SU-DHL-6 (cell line): Measurements from ENCODE around the gene GPR85.

Experiments
- H2AFZ ChIP-seq: fragments of 200-600 bp; sonication (generic); 2 replicates; pipeline ENCODE4 v1.6.1; 2014; ENCODE audit warnings: low read depth, mild to moderate bottlenecking, moderate library complexity, mixed read lengths, antibody characterized with exemption, low read length; ENCODE audit not compliant: severe bottlenecking
- H3F3A ChIP-seq: fragments of 200-600 bp; shearing (Covaris generic); 2 replicates; pipeline ENCODE4 v1.6.0; 2016; ENCODE audit warnings: antibody characterized with exemption, mild to moderate bottlenecking; ENCODE audit not compliant: insufficient read depth
- H3K27ac ChIP-seq: fragments of 200-600 bp; sonication (generic); 2 replicates; pipeline ENCODE4 v1.5.1; 2016; ENCODE audit warnings: low read depth, mild to moderate bottlenecking, low read length, moderate library complexity, mixed read lengths
- H3K27me3 ChIP-seq: fragments of 200-600 bp; sonication (generic), shearing (Covaris generic); 2 replicates; pipeline ENCODE4 v1.6.0; 2014; ENCODE audit warnings: mild to moderate bottlenecking, low read length
- H3K36me3 ChIP-seq: fragments of 200-600 bp; sonication (generic); 2 replicates; pipeline ENCODE4 v1.6.1; 2014; ENCODE audit warnings: mild to moderate bottlenecking, low read length, mixed read lengths
- H3K4me2 ChIP-seq: fragments of 300-600, 200-600 bp; shearing (Covaris generic), sonication (generic); 2 replicates; pipeline ENCODE4 v1.6.0; 2014; ENCODE audit warnings: low read length, low read depth, mild to moderate bottlenecking; ENCODE audit not compliant: poor library complexity, severe bottlenecking
- H3K4me3 ChIP-seq: fragments of 200-600 bp; sonication (generic); 2 replicates; pipeline ENCODE4 v1.5.1; 2014; ENCODE audit warnings: antibody characterized with exemption, low read length, mild to moderate bottlenecking, mixed read lengths; ENCODE audit not compliant: insufficient read depth, poor library complexity, severe bottlenecking
- H3K79me2 ChIP-seq: fragments of 200-600 bp; sonication (generic); 2 replicates; pipeline ENCODE4 v1.6.1; 2014; ENCODE audit warnings: mild to moderate bottlenecking, low read length, moderate library complexity; ENCODE audit not compliant: insufficient read depth
- H3K9ac ChIP-seq: fragments of 200-600 bp; sonication (generic); 2 replicates; pipeline ENCODE4 v1.7.0; 2014; ENCODE audit warnings: mild to moderate bottlenecking, low read length
- H3K9me2 ChIP-seq: fragments of 200-600 bp; sonication (generic); replicated peaks from 2 replicates; pipeline ENCODE4 v1.6.1; 2014; ENCODE audit warnings: low read length; ENCODE audit not compliant: insufficient read depth
- H3K9me3 ChIP-seq: fragments of 200-600 bp; sonication (generic); 2 replicates; pipeline ENCODE4 v1.6.1; 2014; ENCODE audit warnings: low read length, mixed read lengths; ENCODE audit not compliant: insufficient read depth
- H4K20me1 ChIP-seq: fragments of 200-600 bp; sonication (generic); 2 replicates; pipeline ENCODE4 v1.6.1; 2014; ENCODE audit warnings: low read depth, mild to moderate bottlenecking, antibody characterized with exemption, low read length, moderate library complexity, mixed read lengths
- EZH2phosphoT487 ChIP-seq: fragments of 200-600 bp; sonication (generic), shearing (Covaris generic); conservative IDR thresholded peaks from 2 replicates; pipeline ENCODE4 v1.6.1; 2018; ENCODE audit warnings: mild to moderate bottlenecking, antibody characterized with exemption, low read length, moderate library complexity, mixed read lengths
- TF ChIP-seq, protein P1 (sequence below): fragments of 200-600 bp; sonication (generic); IDR thresholded peaks from one replicate; pipeline ENCODE4 v1.5.1; 2017; ENCODE audit warnings: antibody characterized with exemption, mild to moderate bottlenecking, low read length, moderate library complexity; ENCODE audit not compliant: insufficient read depth, poor library complexity, severe bottlenecking

GPR85 gene

DNA sequence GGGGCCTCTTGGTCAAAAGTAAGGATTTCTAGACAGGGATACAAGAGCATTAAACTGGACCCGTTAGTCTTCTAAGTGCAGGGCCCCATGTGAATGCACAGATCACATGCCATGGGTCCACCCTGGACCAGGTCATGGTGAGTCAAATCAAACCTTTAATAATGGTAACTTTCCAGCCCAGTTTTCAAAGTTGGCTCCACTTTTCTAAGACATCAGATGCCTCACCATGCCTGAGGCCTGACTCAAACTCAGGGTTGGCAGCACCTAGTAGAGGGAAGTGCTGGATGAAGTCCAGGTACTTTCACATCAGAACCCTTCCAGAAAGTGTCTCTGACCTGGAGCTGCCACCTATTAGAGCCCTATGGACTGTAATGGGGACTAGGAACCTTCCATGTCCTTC is 41.4 kb upstream of the GPR85 start:
- no peaks in the 10 kb centered on the region for H3K27me3 ChIP-seq
- no peaks in the 10 kb centered on the region for H3K9me2 ChIP-seq
- H3K27ac ChIP-seq, result no peak overlapping the region
- no peaks in the 10 kb centered on the region for H3K36me3 ChIP-seq
- TF ChIP-seq, protein P1, sequence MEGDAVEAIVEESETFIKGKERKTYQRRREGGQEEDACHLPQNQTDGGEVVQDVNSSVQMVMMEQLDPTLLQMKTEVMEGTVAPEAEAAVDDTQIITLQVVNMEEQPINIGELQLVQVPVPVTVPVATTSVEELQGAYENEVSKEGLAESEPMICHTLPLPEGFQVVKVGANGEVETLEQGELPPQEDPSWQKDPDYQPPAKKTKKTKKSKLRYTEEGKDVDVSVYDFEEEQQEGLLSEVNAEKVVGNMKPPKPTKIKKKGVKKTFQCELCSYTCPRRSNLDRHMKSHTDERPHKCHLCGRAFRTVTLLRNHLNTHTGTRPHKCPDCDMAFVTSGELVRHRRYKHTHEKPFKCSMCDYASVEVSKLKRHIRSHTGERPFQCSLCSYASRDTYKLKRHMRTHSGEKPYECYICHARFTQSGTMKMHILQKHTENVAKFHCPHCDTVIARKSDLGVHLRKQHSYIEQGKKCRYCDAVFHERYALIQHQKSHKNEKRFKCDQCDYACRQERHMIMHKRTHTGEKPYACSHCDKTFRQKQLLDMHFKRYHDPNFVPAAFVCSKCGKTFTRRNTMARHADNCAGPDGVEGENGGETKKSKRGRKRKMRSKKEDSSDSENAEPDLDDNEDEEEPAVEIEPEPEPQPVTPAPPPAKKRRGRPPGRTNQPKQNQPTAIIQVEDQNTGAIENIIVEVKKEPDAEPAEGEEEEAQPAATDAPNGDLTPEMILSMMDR, result no peak
- no peak for TF ChIP-seq EZH2phosphoT487
- H3K9ac ChIP-seq, result no peak overlapping the region
- H3K4me3 ChIP-seq, result no peak overlapping the region
- H4K20me1 ChIP-seq, result no peaks in the 10 kb centered on the region
- H3K4me2 ChIP-seq, result no peak overlapping the region
- H3K79me2 ChIP-seq, result no peaks in the 10 kb centered on the region
- no peak overlapping the region for H2AFZ ChIP-seq
- no peaks in the 10 kb centered on the region for H3K9me3 ChIP-seq
- no peaks in the 10 kb centered on the region for H3F3A ChIP-seq

DNA sequence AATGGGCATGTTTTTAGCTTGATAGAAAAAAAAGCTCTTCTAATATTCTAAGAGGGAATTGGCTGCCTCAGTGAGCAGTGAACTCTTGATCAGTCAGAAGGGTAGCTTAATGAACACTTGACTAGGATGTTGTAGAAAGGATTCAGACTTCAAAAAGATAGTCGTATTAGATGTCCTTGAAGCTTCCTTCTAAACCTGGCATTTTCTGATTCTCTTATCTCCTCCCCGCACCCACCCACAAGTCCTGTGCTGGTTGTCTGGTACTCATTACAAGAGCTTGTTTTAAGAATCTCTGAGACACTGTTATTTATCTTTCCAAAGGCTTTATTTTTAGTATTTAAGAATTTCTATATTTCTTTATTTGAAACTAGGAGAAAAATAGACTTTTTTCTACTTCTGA is 39.1 kb upstream of the GPR85 start:
- Histone ChIP-seq H2AFZ (no peak overlapping the region), H4K20me1 (no peaks in the 10 kb centered on the region), H3K27ac (no peak overlapping the region), H3K27me3 (no peaks in the 10 kb centered on the region), H3K4me3 (no peak overlapping the region), H3K4me2 (no peak overlapping the region), H3F3A (no peaks in the 10 kb centered on the region), H3K36me3 (no peaks in the 10 kb centered on the region), H3K9me3 (no peaks in the 10 kb centered on the region), H3K79me2 (no peaks in the 10 kb centered on the region), H3K9me2 (no peaks in the 10 kb centered on the region), H3K9ac (no peak overlapping the region)
- TF ChIP-seq, protein P1, result no peak
- TF ChIP-seq EZH2phosphoT487, result no peak

DNA sequence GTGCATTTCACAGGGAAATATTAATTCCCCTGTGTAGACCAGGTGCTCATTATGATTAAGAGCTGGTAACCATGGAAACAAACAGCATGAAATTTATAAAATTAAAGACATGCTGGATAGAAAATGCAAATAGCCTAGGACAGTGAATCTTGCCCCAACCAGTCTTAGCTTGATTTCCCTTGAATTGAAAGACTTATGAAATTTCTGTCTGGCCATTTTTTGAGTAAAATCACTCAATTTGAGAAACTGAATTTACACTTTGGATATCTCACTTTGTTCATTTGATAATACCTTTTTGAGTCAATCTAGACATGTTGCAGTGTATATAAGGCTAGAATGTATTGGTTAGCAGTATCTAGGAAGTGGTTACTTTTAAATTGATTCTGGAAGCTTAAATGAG is 36.1 kb upstream of the GPR85 start:
- Histone ChIP-seq H2AFZ (no peak overlapping the region), H3K4me3 (no peak overlapping the region), H3K9ac (no peak overlapping the region), H3K27me3 (no peaks in the 10 kb centered on the region), H3K27ac (no peak overlapping the region), H3K79me2 (no peaks in the 10 kb centered on the region), H4K20me1 (no peaks in the 10 kb centered on the region), H3K9me3 (no peaks in the 10 kb centered on the region), H3F3A (no peaks in the 10 kb centered on the region), H3K36me3 (no peaks in the 10 kb centered on the region), H3K9me2 (no peaks in the 10 kb centered on the region), H3K4me2 (no peak overlapping the region)
- TF ChIP-seq, protein P1, result no peak
- TF ChIP-seq EZH2phosphoT487, result no peak

DNA sequence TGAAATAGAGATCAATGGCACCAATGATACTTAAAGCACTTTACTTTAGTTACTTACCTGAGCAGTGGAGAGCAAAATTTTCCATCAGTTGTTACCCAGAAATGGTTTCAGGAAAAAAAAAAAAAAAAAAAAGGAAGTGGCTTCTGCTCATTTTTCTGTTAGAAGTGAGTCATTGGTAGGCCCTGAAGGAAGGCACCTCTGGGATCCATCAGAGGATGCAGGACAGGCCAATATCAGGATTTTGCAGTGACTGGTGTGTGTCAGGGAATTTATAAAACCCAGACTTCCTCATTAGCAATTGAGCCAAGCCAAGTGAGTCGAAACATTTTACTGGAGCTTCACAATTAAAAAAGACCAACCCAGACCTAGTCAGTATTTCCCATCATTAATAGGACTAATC is 34.0 kb upstream of the GPR85 start:
- no peak for TF ChIP-seq EZH2phosphoT487
- TF ChIP-seq, protein P1, result no peak
- H3K9me3 ChIP-seq, result no peaks in the 10 kb centered on the region
- no peak overlapping the region for H3K4me3 ChIP-seq
- H3K27ac ChIP-seq, result no peak overlapping the region
- no peaks in the 10 kb centered on the region for H3F3A ChIP-seq
- no peak overlapping the region for H3K4me2 ChIP-seq
- H3K9me2 ChIP-seq, result no peaks in the 10 kb centered on the region
- no peaks in the 10 kb centered on the region for H4K20me1 ChIP-seq
- H2AFZ ChIP-seq, result no peak overlapping the region
- H3K36me3 ChIP-seq, result no peaks in the 10 kb centered on the region
- H3K9ac ChIP-seq, result no peak overlapping the region
- H3K79me2 ChIP-seq, result no peaks in the 10 kb centered on the region
- H3K27me3 ChIP-seq, result no peaks in the 10 kb centered on the region
